GM08714 (cell line): ENCODE data around the gene SLC5A5.
"Not testable (repeated sequence)": the region's sequence is repeated elsewhere in the genome, so short reads cannot be mapped to it uniquely, and the experiment has no call there.

Experiments
- H3K4me3 ChIP-seq: fragments of 200-500 bp; sonication (Bioruptor generic); 2 replicates; pipeline ENCODE4 v1.5.1; 2014; ENCODE audit warnings: mild to moderate bottlenecking, low read length, inconsistent platforms
- ZNF274 ChIP-seq: IDR thresholded peaks from 2 replicates; pipeline ENCODE4 v1.6.1; 2012; ENCODE audit warnings: mild to moderate bottlenecking, low read depth, low read length

Gene SLC5A5

DNA sequence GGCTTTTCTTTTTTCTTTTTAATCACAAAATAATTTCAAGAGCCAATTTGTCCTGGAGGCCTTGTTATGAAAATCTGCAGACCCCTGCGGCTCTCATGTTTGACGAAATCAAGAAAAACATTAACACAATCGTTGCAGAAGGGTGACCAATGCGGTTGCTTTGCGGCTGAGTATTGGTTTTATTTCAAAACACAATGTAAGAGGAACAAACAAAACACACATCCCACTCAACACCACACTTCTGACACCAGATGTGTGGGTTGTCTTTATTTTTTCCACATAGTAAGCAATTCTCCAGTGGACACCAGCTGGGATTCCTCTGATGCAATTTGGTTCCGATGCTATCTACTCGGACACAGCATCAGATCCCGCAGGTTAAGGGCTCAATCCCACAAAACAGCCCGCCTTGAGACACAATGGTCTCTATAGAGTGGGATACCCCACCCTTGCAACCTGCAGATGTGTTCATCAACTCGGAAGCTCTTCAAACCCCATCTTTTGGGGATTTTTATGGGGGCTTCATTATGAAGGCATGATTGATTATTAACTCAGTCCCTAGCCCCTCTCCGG, 39.1 kb downstream of the SLC5A5 start:
- no peak overlapping the region for H3K4me3 ChIP-seq
- TF ChIP-seq ZNF274 = no peak

DNA sequence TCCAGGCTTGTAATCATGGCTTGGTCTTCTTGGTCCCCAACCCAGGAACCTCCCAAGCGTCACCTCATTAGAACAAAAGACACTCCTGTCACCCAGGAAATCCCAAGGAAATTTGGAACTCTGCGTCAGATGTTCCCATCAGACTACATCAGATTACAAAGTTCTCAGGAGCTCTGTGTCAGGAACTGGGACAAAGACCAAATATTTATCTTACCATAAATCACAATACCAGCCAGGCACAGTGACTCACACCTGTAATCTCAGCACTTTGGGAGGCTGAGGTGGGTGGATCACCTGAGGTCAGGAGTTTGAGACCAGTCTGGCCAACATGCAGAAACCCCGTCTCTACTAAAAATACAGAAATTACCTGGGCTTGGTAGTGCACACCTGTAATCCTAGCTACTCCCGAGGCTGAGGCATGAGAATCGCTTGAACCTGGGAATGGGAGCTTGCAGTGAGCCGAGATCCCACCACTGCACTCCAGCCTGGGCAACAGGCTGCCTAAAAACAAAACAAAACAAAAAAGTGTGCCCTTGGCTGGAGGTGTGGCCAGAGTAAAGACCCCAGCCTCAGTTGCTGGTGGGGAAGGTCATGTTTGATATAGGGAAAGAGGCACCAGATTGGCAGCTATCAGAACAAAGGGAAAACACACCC, 44.3 kb downstream of the SLC5A5 start:
- no peak overlapping the region for H3K4me3 ChIP-seq
- TF ChIP-seq ZNF274 = no peak

DNA sequence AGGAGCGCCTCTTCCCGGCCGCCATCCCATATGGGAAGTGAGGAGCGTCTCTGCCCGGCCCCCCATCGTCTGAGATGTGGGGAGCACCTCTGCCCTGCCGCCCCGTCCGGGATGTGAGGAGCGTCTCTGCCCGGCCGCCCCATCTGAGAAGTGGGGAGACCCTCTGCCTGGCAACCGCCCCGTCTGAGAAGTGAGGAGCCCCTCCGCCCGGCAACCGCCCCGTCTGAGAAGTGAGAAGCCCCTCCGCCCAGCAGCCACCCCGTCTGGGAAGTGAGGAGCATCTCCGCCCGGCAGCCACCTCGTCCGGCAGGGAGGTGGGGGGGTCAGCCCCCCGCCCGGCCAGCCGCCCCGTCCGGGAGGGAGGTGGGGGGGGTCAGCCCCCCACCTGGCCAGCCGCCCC, 46.4 kb downstream of the SLC5A5 start:
- H3K4me3 ChIP-seq = not testable (repeated sequence)

DNA sequence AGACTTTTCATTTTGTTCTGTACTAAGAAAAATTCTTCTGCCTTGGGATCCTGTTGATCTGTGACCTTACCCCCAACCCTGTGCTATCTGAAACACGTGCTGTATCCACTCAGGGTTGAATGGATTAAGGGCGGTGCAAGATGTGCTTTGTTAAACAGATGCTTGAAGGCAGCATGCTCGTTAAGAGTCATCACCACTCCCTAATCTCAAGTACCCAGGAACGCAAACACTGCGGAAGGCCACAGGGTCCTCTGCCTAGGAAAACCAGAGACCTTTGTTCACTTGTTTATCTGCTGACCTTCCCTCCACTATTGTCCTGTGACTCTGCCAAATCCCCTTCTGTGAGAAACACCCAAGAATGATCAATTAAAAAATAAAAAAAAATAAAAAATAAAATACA, 47.4 kb downstream of the SLC5A5 start:
- H3K4me3 ChIP-seq = not testable (repeated sequence)

DNA sequence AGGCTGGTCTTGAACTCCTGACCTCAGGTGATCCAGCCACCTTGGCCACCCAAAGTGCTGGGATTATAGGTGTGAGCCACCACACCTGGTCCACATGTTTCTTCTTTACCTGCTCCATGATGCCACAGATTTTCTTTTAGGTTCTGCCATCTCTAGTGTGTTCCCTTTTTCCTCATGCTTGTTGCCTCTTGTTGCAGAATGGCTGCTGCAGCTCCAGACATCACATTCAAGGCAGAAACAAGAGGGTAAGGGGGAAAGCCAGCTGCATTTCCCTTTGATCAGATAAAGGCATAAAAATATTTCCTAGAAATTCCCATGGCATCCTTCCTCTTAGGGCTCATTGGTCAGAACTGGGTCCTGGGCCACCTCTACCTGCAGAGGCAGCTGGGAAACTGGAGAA, 48.8 kb downstream of the SLC5A5 start:
- no peak overlapping the region for H3K4me3 ChIP-seq
- TF ChIP-seq ZNF274 = no peak

DNA sequence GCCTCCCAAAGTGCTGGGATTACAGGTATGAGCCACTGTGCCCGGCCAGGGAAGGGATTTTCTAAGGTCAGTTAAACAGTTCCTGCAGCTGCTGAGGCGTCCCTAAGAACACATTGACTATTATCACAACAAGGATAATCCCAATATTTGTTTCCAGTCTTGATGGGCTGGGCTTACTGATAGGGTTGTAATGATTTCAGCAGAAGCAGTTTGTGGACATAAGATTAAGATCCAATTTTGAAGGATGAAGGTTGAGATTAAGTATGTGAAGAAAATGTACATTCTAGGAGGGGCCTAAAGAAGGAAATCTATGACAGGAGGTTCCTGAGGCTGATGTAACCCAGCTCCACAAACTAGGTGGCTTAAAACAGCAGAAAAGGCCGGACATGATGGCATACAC, 50.4 kb downstream of the SLC5A5 start:
- no peak for TF ChIP-seq ZNF274
- no peak overlapping the region for H3K4me3 ChIP-seq

DNA sequence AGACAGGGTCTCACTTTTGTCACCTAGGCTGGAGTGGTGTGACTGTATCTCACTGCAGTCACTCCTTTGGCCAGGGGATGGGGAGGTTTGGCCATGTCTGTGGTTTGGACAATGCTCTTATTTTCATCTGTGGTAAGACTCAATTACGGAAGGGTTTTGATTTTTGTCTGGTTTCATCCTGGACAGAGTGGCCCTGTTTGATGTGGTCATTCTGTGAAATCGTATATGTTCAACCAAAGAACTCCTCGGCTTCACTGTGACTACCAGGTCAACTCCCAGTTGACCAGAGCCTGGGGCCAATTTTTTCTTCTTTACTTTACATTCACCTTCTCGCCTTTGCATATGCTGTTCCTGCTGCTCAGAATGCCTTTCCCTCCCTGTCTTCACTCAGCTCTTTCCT, 54.3 kb downstream of the SLC5A5 start:
- no peak overlapping the region for H3K4me3 ChIP-seq
- no peak for TF ChIP-seq ZNF274

DNA sequence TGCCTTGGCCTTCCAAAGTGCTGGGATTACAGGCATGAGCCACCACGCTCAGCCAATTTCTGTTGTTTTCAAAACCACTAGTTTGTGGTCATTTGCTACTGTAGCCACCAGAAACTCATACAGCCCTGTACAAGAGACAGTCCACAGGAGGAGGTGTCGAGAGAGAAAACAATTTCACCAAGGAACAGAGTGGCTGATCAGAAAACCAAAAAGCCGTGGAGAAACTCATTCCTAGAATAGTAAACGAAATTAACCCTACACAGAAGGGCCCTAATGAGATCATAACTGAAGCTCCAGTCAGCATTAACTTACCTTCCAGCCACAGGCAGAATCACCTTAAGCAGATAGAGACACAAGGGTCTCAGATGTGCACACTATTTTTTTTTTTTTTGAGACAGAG, 57.3 kb downstream of the SLC5A5 start:
- H3K4me3 ChIP-seq = no peak overlapping the region
- no peak for TF ChIP-seq ZNF274

DNA sequence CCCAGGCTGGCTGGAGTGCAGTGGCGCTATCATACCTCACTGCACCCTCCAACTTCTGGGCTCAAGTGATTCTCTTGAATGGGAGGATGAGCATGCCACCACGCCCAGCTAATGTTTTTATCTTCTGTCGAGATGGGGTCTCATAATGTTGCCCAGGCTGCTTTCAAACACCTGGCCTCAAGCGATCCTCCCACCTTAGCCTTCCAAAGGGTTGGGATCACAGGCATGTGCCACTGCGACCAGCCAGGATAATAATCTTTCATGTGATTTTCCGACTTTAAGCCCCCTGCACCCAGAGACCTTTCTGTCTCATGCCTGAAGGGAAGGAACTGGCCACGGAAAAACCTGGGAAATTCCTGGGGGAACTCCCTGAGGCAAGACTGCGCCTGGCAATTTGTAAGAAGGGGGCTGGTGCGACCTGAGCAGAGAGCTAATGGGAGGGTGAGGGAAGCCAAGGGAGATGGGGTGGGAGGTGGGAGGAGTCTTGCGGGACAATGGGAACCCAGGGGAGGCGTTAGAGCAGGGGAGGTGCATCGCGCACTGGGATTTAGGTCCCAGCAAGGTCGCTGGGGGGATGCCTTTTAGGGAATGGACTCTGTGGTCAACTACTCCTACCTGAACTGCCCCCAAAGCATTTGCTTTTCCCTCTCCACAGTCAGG, 59.9 kb downstream of the SLC5A5 start:
- TF ChIP-seq ZNF274 = no peak
- peak overlapping the region; percentile 89; the same call in 1 of the 2 replicates for H3K4me3 ChIP-seq

DNA sequence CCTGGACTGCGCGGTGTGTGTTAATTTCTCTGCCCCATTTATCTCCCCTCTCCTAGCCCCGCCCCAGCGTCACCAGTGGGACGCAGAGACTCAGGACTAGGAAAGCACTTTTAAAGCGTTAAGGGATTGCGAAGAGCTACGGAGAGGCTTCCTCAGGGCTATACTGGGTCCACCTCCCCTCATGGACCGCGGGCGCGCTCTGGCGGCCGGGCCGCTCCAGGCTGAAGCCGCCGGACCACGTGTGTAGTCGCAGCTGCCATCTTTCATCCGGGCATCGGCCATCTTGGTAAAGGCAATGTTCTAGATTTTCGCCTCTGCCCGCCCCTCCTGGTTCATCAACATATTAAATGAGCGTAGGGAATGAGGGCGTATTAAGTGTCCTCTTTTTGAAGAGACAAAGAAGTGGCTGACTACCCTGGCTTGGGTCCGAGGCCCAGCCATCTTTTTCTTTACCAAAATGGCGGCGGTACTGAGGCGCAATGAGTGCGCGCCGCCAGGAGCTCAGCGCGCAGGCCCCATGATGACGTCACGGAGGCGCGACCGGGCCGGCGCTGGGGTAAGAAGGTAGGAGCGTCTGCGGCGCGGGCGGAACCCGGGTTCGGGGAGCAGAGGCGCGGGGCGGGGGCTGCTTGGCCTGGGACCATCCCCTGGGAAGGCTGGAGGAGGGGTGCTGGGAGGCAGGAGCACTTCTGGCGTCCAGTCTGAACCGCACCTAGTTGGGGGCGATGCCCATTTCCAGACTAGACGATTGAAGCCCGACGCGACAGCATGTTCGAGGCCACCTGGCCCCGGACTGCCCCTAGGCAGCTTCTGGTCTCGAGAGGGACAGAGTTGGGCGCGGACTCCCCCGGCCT, 61.0 kb downstream of the SLC5A5 start, which contains the start of gene CCDC124:
Gene CCDC124, plus strand, starts transcription at position 531 of the 854 bp plus-strand sequence. CDS start 3,406 bp downstream, outside the sequence.
- no peak for TF ChIP-seq ZNF274
- peak within 1 kb of the TSS; percentile 89 for H3K4me3 ChIP-seq

DNA sequence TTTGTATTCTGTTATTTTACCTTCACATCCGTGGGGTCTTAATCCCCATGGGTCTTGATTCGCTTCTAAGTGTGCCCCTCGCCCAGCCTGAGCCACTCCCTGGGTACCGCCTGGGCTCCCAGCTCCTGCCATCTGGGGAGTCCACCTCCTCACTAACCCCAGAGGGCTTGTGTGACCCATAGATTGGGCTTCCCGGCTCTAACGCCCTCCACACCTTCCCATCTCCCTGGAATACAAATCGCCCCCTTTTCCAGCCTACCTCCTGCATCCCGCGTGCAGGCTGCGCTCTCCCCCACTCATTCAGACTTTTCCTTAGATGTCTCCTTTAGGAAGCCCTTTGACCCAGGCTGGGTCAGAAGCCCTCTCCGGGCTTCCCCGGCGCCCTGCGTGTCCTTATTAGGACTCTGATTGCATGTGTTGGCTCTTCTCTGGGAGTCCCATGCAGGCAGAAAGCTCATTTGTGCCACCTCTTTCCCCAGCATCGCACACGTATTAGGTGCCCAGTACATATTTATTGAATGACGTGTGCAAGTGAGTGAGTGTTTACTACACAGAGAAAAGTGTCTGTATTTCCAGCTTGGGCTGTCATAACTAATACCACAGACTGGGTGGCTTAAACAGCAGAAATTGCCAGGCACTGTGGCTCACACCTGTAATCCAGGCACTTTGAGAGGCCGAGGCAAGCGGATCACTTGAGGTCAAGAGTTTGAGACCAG, 61.8 kb downstream of the SLC5A5 start:
- H3K4me3 ChIP-seq = peak overlapping the region; percentile 89
- TF ChIP-seq ZNF274 = no peak

DNA sequence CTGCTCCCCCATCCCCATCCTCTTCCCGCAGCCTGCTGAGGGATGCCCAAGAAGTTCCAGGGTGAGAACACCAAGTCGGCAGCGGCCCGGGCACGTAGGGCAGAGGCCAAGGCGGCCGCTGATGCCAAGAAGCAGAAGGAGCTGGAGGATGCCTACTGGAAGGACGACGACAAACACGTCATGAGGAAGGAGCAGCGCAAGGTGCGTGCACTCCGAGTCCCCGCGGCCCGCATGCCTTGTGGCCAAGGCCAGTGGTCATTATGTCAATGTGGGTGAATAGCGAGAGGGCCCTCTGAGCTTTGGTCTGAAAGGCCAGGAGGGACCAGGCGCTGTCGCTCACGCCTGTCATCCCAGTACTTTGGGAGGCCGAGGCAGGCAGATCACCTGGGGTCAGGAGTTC, 64.6 kb downstream of the SLC5A5 start:
- no peak overlapping the region for H3K4me3 ChIP-seq
- TF ChIP-seq ZNF274 = no peak

DNA sequence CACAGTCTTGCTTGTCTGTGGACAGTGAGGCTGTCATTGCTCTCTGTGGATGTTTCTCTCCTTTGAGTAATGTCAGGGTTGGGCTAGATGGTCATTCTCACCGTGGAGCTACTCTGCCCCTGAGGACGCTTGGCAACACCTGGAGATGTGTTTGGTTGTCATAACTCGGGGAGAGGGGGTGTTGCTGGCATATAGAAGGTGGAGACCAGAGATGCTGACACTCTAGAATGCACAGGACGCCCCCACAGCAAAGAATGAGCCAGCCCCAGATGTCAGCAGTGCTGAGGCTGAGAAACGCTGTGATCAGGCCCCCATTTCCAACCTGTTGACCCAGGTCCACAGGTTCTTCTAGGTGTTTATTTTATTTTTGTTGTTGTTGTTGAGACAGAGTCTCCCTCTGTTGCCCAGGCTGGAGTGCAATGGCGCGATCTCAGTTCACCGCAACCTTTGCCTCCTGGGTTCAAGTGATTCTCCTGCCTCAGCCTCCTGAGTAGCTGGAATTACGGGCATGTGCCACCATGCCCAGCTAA, 65.7 kb downstream of the SLC5A5 start:
- no peak for TF ChIP-seq ZNF274
- H3K4me3 ChIP-seq = no peak overlapping the region

DNA sequence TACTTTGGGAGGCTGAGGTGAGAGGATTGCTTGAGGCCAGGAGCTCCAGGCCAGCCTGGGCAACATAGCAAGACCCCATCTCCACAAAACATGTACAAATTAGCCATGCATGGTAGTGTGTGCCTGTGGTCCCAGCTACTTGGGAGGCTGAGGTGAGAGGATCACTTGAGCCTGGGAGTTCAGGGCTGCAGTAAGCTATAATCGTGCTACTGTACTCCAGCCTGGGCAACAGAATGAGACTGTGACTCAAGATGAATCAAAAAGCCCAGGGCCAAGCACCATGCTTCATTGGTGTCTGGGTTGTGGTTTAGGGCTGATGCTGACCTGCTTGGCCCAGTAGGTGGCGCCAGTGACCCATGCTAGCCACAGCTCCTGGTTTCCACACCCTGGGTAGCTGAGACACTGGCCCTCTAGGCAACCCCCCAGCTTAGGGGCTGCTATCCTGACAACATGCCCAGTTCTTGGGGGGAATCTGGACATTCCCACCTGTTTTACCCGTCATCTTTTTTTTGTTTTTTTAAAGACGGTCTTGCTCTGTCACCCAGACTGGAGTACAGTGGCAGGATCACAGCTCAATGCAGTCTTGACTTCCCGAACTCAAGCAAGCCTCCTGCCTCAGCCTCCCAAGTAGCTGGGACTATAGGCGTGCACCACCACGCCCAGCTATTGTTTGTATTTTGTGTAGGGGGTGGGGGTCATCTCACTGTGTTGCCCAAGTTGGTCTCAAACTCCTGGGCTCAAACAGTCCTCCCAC, 66.5 kb downstream of the SLC5A5 start:
- no peak overlapping the region for H3K4me3 ChIP-seq
- no peak for TF ChIP-seq ZNF274
